NCI-H2107 treated with DMSO at 0.1 percent for 48 hours (cell line): Measurements from ENCODE around the gene CKB.
"Not testable (repeated sequence)": the region's sequence is repeated elsewhere in the genome, so short reads cannot be mapped to it uniquely, and the experiment has no call there.

Experiments used
- DNase-seq: peaks from one replicate; lab custom pipeline; 2025; ENCODE audit not compliant: unreplicated experiment; lab: John Stamatoyannopoulos, UW

The CKB gene

GRCh38 chr14:103514596-103515421 is 7.8 kb downstream of the CKB start:
- DNase-seq, result no peak

- peak; percentile 86 for DNase-seq
Measured at GRCh38 chr14:103512701-103513611, 9.7 kb downstream of the CKB start.

GRCh38 chr14:103512180-103512579 is 10.4 kb downstream of the CKB start:
- DNase-seq, result not testable (repeated sequence)

GRCh38 chr14:103510724-103511693 is 11.6 kb downstream of the CKB start:
- no peak for DNase-seq

DNA sequence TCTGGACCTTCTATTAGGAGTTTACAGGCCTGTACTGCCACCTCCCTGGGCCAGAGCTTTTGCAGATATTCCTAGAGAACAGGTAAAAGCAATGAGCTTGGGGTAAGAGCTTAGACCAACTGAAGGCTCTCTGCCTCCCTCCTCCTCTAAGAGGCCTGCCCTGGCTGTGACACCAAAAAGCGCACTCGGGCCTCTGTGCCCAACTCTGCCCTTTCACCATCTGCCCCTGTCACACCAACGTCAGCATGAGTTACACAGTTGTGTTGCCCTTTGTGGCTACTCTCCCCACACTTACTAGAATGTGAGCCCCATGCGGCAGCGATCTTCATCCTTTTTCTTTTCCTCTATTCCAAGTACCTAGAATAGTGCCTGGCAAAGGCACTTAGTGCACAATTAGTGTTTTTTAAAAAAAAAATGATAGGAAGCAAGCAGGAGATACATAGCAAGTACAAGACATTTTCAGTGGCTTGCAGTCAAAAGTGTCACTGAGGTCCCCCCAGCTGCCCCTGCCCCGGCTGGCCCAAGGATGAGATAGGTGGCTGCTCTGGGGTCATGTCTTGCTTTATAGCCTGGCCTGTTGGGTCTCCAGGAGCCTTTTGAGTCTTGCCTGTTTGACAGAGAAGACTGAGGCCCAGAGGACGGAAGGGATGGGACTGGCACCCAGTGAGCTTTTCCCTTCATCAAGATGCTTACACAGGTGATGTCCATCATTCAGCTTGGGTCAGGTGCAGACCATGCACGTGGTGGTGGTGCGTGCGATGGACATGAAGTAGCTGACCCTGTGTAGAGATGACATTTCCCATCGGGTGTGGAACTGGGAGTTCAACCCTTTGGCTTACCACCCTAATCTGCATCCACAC is 12.5 kb downstream of the CKB start:
- DNase-seq, result no peak

DNA sequence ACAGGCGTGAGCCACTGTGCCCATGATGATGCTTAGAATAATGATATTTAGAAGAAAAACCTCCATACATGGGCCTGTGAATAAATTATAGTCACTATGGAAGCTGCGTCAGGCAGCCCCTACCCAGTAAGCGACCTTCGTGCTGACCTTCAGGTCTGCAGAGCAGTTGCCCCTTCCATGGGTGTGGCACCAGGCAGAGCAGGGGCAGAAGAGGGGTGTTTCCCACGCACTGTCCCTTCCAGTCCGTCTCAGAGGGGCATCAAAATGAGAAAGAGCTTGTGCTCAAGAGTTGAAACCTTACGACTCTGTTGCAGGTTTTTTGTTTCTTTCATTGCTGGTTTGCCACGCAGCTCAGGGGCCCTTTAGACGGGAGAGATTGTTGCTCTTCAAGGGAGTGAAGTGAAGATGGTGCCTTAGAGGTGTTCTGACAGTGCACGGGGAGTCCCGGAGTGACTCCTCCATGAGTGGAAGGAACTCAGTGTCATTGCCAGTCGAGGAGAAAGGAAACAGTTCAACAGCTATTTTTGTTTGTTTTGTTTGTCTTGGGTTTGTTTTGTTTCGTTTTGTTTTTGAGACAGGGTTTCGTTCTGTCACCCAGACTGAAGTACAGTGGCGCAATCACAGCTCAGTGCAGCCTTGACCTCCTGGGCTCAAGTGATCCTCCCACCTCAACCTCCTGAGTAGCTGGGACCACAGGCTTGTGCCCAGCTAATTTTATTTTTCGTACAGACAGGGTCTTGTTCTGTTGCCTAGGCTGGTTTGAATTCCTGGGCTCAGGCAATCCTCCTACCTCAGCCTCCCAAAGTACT is 13.9 kb downstream of the CKB start:
- DNase-seq, result no peak

GRCh38 chr14:103507751-103508150 is 14.9 kb downstream of the CKB start:
- DNase-seq, result no peak

DNA sequence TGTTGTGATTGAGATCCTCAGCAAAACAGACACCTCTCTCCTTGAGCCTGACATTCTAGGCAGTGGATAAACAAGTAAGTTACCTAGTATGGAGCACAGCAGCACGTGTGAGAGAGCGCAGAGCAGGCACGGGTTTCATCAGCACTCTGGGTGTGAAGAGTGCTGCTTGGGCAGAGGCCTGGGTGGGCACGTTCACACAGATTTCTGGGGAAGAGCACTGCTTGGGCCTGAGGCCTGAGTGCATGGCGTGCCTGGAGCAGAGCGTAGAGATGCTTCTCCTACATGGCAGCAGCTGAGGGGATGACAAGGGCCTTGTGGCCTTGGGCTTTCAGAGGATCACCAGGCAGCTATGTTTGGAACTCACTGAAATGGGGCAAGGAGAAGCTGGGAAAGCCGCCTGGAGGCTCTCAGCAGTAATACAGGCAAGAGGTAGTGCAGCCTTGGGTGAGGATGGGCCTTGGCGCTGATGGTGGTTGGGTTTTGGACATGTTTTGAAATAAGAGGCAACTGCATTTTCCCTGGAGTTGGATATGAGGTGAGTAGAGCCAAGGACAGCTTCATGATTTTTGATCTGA is 17.6 kb downstream of the CKB start:
- DNase-seq, result no peak

GRCh38 chr14:103503296-103503695 is 19.3 kb downstream of the CKB start:
- no peak for DNase-seq

DNA sequence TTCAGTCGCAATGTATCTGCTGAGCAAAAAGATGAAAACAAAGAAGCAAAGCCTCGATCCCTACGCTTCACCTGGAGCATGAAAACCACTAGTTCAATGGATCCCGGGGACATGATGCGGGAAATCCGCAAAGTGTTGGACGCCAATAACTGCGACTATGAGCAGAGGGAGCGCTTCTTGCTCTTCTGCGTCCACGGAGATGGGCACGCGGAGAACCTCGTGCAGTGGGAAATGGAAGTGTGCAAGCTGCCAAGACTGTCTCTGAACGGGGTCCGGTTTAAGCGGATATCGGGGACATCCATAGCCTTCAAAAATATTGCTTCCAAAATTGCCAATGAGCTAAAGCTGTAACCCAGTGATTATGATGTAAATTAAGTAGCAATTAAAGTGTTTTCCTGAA is 19.8 kb downstream of the CKB start:
- no peak for DNase-seq

GRCh38 chr14:103501921-103502669 is 20.5 kb downstream of the CKB start:
- no peak for DNase-seq

GRCh38 chr14:103501041-103501870 is 21.4 kb downstream of the CKB start:
- no peak for DNase-seq

GRCh38 chr14:103500148-103500990 is 22.3 kb downstream of the CKB start:
- peak; percentile 85 for DNase-seq

DNA sequence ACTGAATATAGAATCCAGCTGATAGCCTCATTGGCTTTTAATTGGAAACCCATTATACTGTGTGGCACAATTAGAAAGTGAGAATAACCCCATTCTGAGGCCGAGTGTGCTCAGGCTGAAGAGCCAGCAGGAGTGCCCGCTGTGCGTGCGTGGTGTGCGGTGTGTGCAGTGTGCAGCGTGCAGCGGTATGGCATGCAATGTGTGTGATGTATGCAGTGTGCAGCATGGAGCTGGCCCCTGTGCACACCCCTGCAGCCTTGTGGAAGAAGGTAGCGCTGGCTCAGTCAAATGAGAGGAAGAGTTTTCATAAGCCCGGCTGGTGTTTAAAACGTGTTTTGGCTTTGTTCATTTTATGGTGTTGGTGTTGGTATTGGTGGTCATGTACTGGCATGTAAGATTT is 22.9 kb downstream of the CKB start:
- DNase-seq, result no peak

DNA sequence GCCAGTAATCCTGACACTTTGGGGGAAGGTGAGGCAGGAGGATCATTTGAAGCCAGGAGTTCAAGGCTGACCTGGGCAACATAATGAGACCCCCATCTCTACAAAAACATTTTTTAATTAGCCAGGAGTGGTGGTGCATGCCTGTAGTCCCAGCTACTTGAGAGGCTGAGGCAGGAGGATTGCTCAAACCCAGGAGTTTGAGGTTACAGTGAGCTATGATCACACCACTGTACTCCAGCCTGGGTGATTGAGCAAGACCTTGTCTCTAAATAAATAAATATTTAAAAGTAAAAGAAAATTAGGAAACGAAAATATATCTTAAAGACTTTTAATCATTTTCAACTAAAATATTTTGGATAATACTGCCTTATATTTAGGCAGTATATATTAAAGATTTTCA is 25.9 kb downstream of the CKB start:
- no peak for DNase-seq

DNA sequence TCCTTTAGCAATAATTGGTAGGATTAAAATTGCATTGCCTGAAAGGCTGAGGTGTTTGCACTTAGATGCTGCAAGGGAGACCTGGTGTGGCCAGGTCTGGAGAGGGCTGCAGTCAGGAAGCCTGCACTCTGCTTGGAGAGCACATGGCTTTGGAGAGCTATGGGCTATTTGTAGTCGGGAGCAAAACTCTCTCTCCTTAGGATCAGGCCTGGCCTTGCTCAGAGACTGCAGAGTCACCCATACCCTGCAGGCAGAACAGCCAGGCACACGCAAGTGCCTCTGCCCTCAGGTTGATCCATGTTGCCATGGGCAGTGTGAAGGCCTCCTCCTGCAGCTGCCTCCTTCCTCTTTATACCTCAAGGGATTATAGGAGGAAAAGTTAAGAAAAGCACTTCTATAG is 26.8 kb downstream of the CKB start:
- DNase-seq, result no peak
